ENCODE measurements around the gene TXNDC17.

The TXNDC17 gene

DNA sequence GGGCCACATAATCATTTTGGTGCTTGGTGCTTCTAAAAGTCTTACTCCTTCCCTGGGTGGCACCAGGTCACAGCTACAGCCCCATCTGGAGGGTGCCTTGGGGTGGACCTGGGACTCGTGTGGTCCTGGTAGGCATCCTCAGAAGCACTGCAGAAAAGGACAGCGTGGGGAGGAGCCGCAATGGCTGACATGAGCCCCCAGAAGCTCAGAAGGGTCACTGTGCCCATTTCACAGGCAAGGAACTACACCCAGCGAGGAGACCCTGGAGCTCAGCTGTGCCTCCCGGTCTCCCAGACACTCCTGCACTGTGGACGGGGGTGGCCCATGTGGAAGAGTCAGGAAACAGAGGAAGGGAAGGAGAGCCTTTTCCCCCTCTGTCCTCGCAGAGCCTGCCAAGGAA, 37.1 kb downstream of the TXNDC17 start:
- WGBS (ENCODE audit: extremely low coverage, insufficient coverage, insufficient read length) = no CpG with 5 or more reads among the region's 7 CpGs
- no peak overlapping the region for H3K4me3 ChIP-seq (ENCODE audit: low read depth, low read length)
- no peak for DNase-seq
- no peaks in the 10 kb centered on the region for H3K79me2 ChIP-seq (ENCODE audit: control insufficient read depth, insufficient read depth, low read length, poor library complexity)
- H3K27ac ChIP-seq (ENCODE audit: low read depth, low read length) = no peak overlapping the region
- no peak overlapping the region for H2AFZ ChIP-seq (ENCODE audit: insufficient read depth, low read length, poor library complexity)
- H3K9me3 ChIP-seq (ENCODE audit: insufficient read depth, low read depth, low read length) = no peaks in the 10 kb centered on the region
- no peak overlapping the region for H4K91ac ChIP-seq (ENCODE audit: low read depth, low read length)
- no peak overlapping the region for H4K12ac ChIP-seq (ENCODE audit: low read depth, low read length)
- H4K8ac ChIP-seq (ENCODE audit: low read depth, low read length) = no peak overlapping the region
- no peak overlapping the region for H2BK120ac ChIP-seq (ENCODE audit: insufficient read depth, low read length, poor library complexity)
- H3K9ac ChIP-seq (ENCODE audit: low read length) = no peak overlapping the region
- no peak overlapping the region for H3K4me2 ChIP-seq (ENCODE audit: low read length)
- H3K23ac ChIP-seq (ENCODE audit: low read length) = no peak overlapping the region
- no peaks in the 10 kb centered on the region for H3K27me3 ChIP-seq (ENCODE audit: insufficient read depth, low read length)
- H2BK5ac ChIP-seq (ENCODE audit: low read depth, low read length, poor library complexity) = no peak overlapping the region
- no peaks in the 10 kb centered on the region for H3K79me1 ChIP-seq (ENCODE audit: low read length)
- no peak overlapping the region for H3K18ac ChIP-seq (ENCODE audit: low read length)
- H3K36me3 ChIP-seq (ENCODE audit: control insufficient read depth in 1 of 2, insufficient read depth in 2 of 2, low read length in 2 of 2) = no peaks in the 10 kb centered on the region
- H2BK12ac ChIP-seq (ENCODE audit: low read length) = no peak overlapping the region
- no peak overlapping the region for H3K14ac ChIP-seq (ENCODE audit: low read length)
- H3K4me1 ChIP-seq (ENCODE audit: control insufficient read depth in 1 of 2, insufficient read depth in 2 of 2, low read length in 2 of 2) = no peaks in the 10 kb centered on the region
- H2AK5ac ChIP-seq (ENCODE audit: low read length) = no peak overlapping the region
- H3K4ac ChIP-seq (ENCODE audit: low read depth, low read length) = no peak overlapping the region

- Histone ChIP-seq H4K91ac (ENCODE audit: low read depth, low read length) (no peak overlapping the region), H3K27ac (ENCODE audit: low read depth, low read length) (no peak overlapping the region), H3K4me3 (ENCODE audit: low read depth, low read length) (no peak overlapping the region), H3K9ac (ENCODE audit: low read length) (no peak overlapping the region), H4K12ac (ENCODE audit: low read depth, low read length) (no peak overlapping the region), H3K4me2 (ENCODE audit: low read length) (no peak overlapping the region), H2BK12ac (ENCODE audit: low read length) (no peak overlapping the region), H3K14ac (ENCODE audit: low read length) (no peak overlapping the region), H3K79me1 (ENCODE audit: low read length) (no peaks in the 10 kb centered on the region), H3K79me2 (ENCODE audit: control insufficient read depth, insufficient read depth, low read length, poor library complexity) (no peaks in the 10 kb centered on the region), H2AK5ac (ENCODE audit: low read length) (no peak overlapping the region), H2BK5ac (ENCODE audit: low read depth, low read length, poor library complexity) (no peak overlapping the region), H3K9me3 (ENCODE audit: insufficient read depth, low read depth, low read length) (no peaks in the 10 kb centered on the region), H2AFZ (ENCODE audit: insufficient read depth, low read length, poor library complexity) (no peak overlapping the region), H3K18ac (ENCODE audit: low read length) (no peak overlapping the region), H3K4ac (ENCODE audit: low read depth, low read length) (no peak overlapping the region), H2BK120ac (ENCODE audit: insufficient read depth, low read length, poor library complexity) (no peak overlapping the region), H4K8ac (ENCODE audit: low read depth, low read length) (no peak overlapping the region), H3K4me1 (ENCODE audit: control insufficient read depth in 1 of 2, insufficient read depth in 2 of 2, low read length in 2 of 2) (no peaks in the 10 kb centered on the region), H3K27me3 (ENCODE audit: insufficient read depth, low read length) (no peaks in the 10 kb centered on the region), H3K23ac (ENCODE audit: low read length) (no peak overlapping the region), H3K36me3 (ENCODE audit: control insufficient read depth in 1 of 2, insufficient read depth in 2 of 2, low read length in 2 of 2) (no peaks in the 10 kb centered on the region)
- DNase-seq = no peak
- no CpG with 5 or more reads among the region's 6 CpGs for WGBS (ENCODE audit: extremely low coverage, insufficient coverage, insufficient read length)
These were observed 38.4 kb downstream of the TXNDC17 start for GRCh38 chr17:6679241-6679640.

- Histone ChIP-seq H4K12ac (ENCODE audit: low read depth, low read length) (no peak overlapping the region), H4K8ac (ENCODE audit: low read depth, low read length) (no peak overlapping the region), H4K91ac (ENCODE audit: low read depth, low read length) (no peak overlapping the region), H3K9me3 (ENCODE audit: insufficient read depth, low read depth, low read length) (no peaks in the 10 kb centered on the region), H3K9ac (ENCODE audit: low read length) (no peak overlapping the region), H3K36me3 (ENCODE audit: control insufficient read depth in 1 of 2, insufficient read depth in 2 of 2, low read length in 2 of 2) (no peaks in the 10 kb centered on the region), H3K23ac (ENCODE audit: low read length) (no peak overlapping the region), H3K14ac (ENCODE audit: low read length) (no peak overlapping the region), H3K4ac (ENCODE audit: low read depth, low read length) (no peak overlapping the region), H3K79me2 (ENCODE audit: control insufficient read depth, insufficient read depth, low read length, poor library complexity) (no peaks in the 10 kb centered on the region), H2BK5ac (ENCODE audit: low read depth, low read length, poor library complexity) (no peak overlapping the region), H3K27me3 (ENCODE audit: insufficient read depth, low read length) (no peaks in the 10 kb centered on the region), H2AFZ (ENCODE audit: insufficient read depth, low read length, poor library complexity) (no peak overlapping the region), H3K79me1 (ENCODE audit: low read length) (no peaks in the 10 kb centered on the region), H2BK12ac (ENCODE audit: low read length) (no peak overlapping the region), H3K4me3 (ENCODE audit: low read depth, low read length) (no peak overlapping the region), H3K27ac (ENCODE audit: low read depth, low read length) (no peak overlapping the region), H3K4me1 (ENCODE audit: control insufficient read depth in 1 of 2, insufficient read depth in 2 of 2, low read length in 2 of 2) (no peaks in the 10 kb centered on the region), H2AK5ac (ENCODE audit: low read length) (no peak overlapping the region), H3K18ac (ENCODE audit: low read length) (no peak overlapping the region), H3K4me2 (ENCODE audit: low read length) (no peak overlapping the region), H2BK120ac (ENCODE audit: insufficient read depth, low read length, poor library complexity) (no peak overlapping the region)
- no peak for DNase-seq
- no CpG with 5 or more reads among the region's 4 CpGs for WGBS (ENCODE audit: extremely low coverage, insufficient coverage, insufficient read length)
These were observed 40.3 kb downstream of the TXNDC17 start for GRCh38 chr17:6681176-6681575.

GRCh38 chr17:6681671-6682070, 40.8 kb downstream of the TXNDC17 start:
- no peak overlapping the region for H3K9ac ChIP-seq (ENCODE audit: low read length)
- no peak overlapping the region for H4K91ac ChIP-seq (ENCODE audit: low read depth, low read length)
- no peak overlapping the region for H3K4me2 ChIP-seq (ENCODE audit: low read length)
- no peak overlapping the region for H2AFZ ChIP-seq (ENCODE audit: insufficient read depth, low read length, poor library complexity)
- no peak overlapping the region for H2BK120ac ChIP-seq (ENCODE audit: insufficient read depth, low read length, poor library complexity)
- no CpG with 5 or more reads among the region's 5 CpGs for WGBS (ENCODE audit: extremely low coverage, insufficient coverage, insufficient read length)
- H3K23ac ChIP-seq (ENCODE audit: low read length) = no peak overlapping the region
- H3K4ac ChIP-seq (ENCODE audit: low read depth, low read length) = no peak overlapping the region
- H3K79me2 ChIP-seq (ENCODE audit: control insufficient read depth, insufficient read depth, low read length, poor library complexity) = no peaks in the 10 kb centered on the region
- no peak overlapping the region for H4K12ac ChIP-seq (ENCODE audit: low read depth, low read length)
- H3K14ac ChIP-seq (ENCODE audit: low read length) = no peak overlapping the region
- no peaks in the 10 kb centered on the region for H3K4me1 ChIP-seq (ENCODE audit: control insufficient read depth in 1 of 2, insufficient read depth in 2 of 2, low read length in 2 of 2)
- H3K79me1 ChIP-seq (ENCODE audit: low read length) = no peaks in the 10 kb centered on the region
- H2BK5ac ChIP-seq (ENCODE audit: low read depth, low read length, poor library complexity) = no peak overlapping the region
- H3K9me3 ChIP-seq (ENCODE audit: insufficient read depth, low read depth, low read length) = no peaks in the 10 kb centered on the region
- no peaks in the 10 kb centered on the region for H3K27me3 ChIP-seq (ENCODE audit: insufficient read depth, low read length)
- no peak overlapping the region for H3K4me3 ChIP-seq (ENCODE audit: low read depth, low read length)
- no peak overlapping the region for H2AK5ac ChIP-seq (ENCODE audit: low read length)
- H4K8ac ChIP-seq (ENCODE audit: low read depth, low read length) = no peak overlapping the region
- no peak overlapping the region for H3K18ac ChIP-seq (ENCODE audit: low read length)
- H2BK12ac ChIP-seq (ENCODE audit: low read length) = no peak overlapping the region
- no peak overlapping the region for H3K27ac ChIP-seq (ENCODE audit: low read depth, low read length)
- no peak for DNase-seq
- H3K36me3 ChIP-seq (ENCODE audit: control insufficient read depth in 1 of 2, insufficient read depth in 2 of 2, low read length in 2 of 2) = no peaks in the 10 kb centered on the region
